ENCODE data around the gene OR1D5.
"Not testable (repeated sequence)": the region's sequence is repeated elsewhere in the genome, so short reads cannot be mapped to it uniquely, and the experiment has no call there.

The OR1D5 gene, protein sequence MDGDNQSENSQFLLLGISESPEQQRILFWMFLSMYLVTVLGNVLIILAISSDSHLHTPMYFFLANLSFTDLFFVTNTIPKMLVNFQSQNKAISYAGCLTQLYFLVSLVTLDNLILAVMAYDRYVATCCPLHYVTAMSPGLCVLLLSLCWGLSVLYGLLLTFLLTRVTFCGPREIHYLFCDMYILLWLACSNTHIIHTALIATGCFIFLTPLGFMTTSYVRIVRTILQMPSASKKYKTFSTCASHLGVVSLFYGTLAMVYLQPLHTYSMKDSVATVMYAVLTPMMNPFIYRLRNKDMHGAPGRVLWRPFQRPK

GRCh38 chr17:3063507-3063906 is at the start of gene OR1D5:
Gene OR1D5 (minus strand): TSS chr17:3063607. CDS start chr17:3063607, 0 bp downstream.
- H3K27ac ChIP-seq, result not testable (repeated sequence)

DNA sequence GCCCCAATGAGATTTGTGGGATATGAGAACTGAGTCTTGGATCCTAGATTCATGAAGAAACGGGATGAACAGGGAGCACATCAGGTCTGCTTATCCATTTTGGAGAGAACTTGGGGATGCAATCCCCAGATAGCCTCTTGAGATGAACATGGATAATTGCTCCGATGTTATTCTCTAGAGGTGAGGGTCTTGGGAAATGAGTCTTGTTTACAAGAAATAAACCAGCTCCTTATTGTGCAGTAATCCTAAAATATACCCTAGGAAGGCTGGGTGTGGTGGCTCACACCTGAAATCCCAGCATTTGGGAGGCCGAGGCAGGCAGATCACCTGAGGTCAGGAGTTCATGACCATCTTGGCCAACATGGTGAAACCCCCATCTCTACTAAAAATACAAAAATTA is 40.9 kb upstream of the OR1D5 start, which contains the start of gene OR1D2:
Gene OR1D2, minus strand, starts transcription at position 101 of the 400 bp plus-strand sequence. CDS start 11,426 bp downstream, outside the sequence.
- TF ChIP-seq, protein P1, sequence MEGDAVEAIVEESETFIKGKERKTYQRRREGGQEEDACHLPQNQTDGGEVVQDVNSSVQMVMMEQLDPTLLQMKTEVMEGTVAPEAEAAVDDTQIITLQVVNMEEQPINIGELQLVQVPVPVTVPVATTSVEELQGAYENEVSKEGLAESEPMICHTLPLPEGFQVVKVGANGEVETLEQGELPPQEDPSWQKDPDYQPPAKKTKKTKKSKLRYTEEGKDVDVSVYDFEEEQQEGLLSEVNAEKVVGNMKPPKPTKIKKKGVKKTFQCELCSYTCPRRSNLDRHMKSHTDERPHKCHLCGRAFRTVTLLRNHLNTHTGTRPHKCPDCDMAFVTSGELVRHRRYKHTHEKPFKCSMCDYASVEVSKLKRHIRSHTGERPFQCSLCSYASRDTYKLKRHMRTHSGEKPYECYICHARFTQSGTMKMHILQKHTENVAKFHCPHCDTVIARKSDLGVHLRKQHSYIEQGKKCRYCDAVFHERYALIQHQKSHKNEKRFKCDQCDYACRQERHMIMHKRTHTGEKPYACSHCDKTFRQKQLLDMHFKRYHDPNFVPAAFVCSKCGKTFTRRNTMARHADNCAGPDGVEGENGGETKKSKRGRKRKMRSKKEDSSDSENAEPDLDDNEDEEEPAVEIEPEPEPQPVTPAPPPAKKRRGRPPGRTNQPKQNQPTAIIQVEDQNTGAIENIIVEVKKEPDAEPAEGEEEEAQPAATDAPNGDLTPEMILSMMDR (conservative IDR thresholded peaks at IDR 0.05), result no peak
- no peak for TF ChIP-seq ZFX (IDR thresholded peaks at IDR 0.05)

GRCh38 chr17:3073850-3074249 is 10.4 kb upstream of the OR1D5 start:
- not testable (repeated sequence) for H3K27ac ChIP-seq

More for the DNA sequence above, 40.9 kb upstream of the OR1D5 start, which contains the start of gene OR1D2:
- H3K27ac ChIP-seq, result no peak within 1 kb of the TSS

- not testable (repeated sequence) for H3K27ac ChIP-seq
Observed at GRCh38 chr17:3065192-3065591, 1.8 kb upstream of the OR1D5 start.

DNA sequence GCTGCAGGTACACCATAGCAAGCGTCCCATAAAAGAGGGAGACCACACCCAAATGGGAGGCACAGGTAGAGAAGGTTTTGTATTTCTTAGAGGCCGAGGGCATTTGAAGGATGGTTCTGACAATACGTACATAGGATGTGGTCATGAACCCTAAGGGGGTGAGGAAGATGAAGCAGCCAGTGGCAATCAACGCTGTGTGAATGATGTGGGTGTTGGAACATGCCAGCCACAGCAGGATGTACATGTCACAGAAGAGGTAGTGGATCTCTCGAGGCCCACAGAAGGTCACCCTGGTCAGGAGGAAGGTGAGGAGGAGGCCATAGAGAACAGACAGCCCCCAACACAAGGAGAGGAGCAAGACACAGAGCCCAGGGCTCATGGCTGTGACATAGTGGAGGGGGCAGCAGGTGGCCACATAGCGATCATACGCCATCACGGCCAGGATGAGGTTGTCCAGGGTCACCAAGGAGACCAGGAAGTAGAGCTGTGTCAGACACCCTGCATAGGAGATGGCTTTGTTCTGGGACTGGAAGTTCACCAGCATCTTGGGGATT is 506 bp downstream of the OR1D5 start:
- not testable (repeated sequence) for H3K27ac ChIP-seq

DNA sequence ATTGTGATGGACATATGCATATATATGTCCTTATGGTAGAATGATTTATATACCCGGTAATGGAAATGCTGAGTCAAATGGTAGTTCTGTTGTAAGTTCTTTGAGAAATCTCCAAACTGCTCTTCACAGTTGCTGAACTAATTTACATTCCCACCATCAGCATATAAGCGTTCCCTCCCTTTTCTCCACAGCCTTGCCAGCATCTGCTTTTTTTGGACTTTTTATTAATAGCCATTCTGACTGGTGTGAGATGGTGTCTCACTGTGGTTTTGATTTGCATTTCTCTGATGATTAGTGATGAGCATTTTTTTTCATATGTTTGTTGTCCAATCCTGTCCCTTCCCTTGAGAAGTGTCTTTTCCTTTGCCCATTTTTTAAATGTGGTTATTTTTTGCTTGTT is 8.5 kb downstream of the OR1D5 start:
- not testable (repeated sequence) for H3K27ac ChIP-seq

DNA sequence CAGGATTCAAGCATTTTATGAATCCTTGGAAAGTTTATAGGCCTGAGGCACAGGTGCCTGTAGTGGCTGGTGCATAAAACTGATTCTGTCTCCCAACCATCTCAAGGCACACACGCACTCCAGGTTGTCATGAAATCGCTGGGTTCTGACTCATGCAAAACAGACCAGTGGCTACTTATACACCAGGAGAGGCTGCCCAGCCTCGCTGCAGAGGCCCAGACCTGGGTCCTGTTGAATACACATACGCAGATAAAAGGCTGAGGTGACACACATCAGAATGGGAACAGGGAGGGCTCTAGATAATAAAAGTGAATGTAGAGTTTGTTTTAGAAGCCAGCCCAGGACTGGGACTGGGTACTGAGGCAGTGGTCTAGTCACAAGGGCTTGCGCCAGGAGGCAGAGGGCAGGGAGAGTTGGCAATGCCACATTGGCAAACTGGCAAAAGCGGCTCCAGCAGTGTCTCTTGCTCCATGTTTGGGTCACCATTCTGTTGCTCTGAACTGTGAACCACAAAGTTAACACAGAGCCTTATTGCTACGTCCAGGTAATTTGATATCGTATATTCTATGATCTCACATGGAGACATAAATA is 13.6 kb downstream of the OR1D5 start:
- no peak overlapping the region; the same call in 1 of the 2 replicates for H3K27ac ChIP-seq
- TF ChIP-seq ZFX (IDR thresholded peaks at IDR 0.05), result no peak
- TF ChIP-seq, protein P1 (conservative IDR thresholded peaks at IDR 0.05), result no peak

- peak overlapping the region; percentile 64 for H3K27ac ChIP-seq
- TF ChIP-seq ZFX (IDR thresholded peaks at IDR 0.05), result no peak
- TF ChIP-seq, protein P1 (conservative IDR thresholded peaks at IDR 0.05), result peak; percentile 96
Observed at GRCh38 chr17:3048727-3049471, 14.5 kb downstream of the OR1D5 start.

GRCh38 chr17:3046753-3047152 is 16.7 kb downstream of the OR1D5 start:
- TF ChIP-seq, protein P1 (conservative IDR thresholded peaks at IDR 0.05), result no peak
- TF ChIP-seq ZFX (IDR thresholded peaks at IDR 0.05), result no peak
- no peak overlapping the region for H3K27ac ChIP-seq

Measured in C4-2B (cell line).